Mesothelial cell of epicardium (in vitro differentiated cells): ENCODE measurements around the gene TMEM169. TPM values are rescaled to one million over a fixed set of nuclear protein-coding genes. Genes with fewer than 3 reads are reported as not detected.

ENCODE experiments used
- DNase-seq, 2 experiments: peaks; one replicate each; pipeline ENCODE4 v3.0.0; 2021; ENCODE audit warnings: low spot score in 2 of 2; ENCODE audit not compliant: unreplicated experiment in 2 of 2
- H3K27ac Mint-ChIP-seq: 2 replicates; pipeline ENCODE4 v1.8.0; 2021; ENCODE audit warnings: mixed read lengths
- H3K27me3 Mint-ChIP-seq: 2 replicates; pipeline ENCODE4 v1.8.0; 2021; ENCODE audit warnings: low read depth, mixed read lengths
- H3K36me3 Mint-ChIP-seq: 2 replicates; pipeline ENCODE4 v1.8.0; 2021; ENCODE audit warnings: mixed read lengths
- H3K4me1 Mint-ChIP-seq: 2 replicates; pipeline ENCODE4 v1.8.0; 2021; ENCODE audit warnings: mixed read lengths
- H3K4me3 Mint-ChIP-seq: 2 replicates; pipeline ENCODE4 v1.8.0; 2021; ENCODE audit warnings: mild to moderate bottlenecking, moderate library complexity, mixed read lengths
- H3K9me3 Mint-ChIP-seq: 2 replicates; pipeline ENCODE4 v1.8.0; 2021; ENCODE audit warnings: mixed read lengths
- total RNA-seq: library from RNA; stranded (reverse); gene quantifications from 3 replicates; pipeline ENCODE4 v1.2.1, GENCODE V29; 2021
- TF ChIP-seq, protein P1 (sequence below): fragments of 200-600 bp; sonication (generic); IDR thresholded peaks from one replicate; pipeline ENCODE4 v1.5.0; 2021; ENCODE audit warnings: antibody characterized with exemption; ENCODE audit not compliant: unreplicated experiment

TMEM169 gene
- total RNA-seq, 1 donor from 2014 or later, result 0.78 TPM

DNA sequence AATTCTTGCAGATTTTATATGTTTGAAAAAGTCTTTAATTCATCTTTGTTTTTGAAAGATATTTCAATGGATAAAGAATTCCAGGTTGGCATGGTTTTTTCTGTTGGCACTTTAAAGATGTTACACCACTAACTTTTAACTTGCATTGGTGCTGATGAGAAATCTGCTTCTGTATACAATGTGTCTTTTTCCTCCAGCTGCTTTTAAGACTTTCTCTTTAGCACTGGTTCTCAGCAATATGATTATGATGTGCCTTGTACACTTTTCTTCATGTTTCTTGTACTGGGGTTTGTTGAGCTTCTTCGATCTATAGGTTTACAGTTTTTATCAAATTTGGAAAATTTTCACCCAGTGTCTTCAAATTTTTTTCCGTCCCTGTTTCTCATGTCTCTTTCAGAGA lies 29.3 kb upstream of the TMEM169 start:
- Mint-ChIP-seq H3K27me3 (no peaks in the 10 kb centered on the region), H3K4me1 (peaks cover 5% of the 10 kb centered on the region), H3K36me3 (peaks cover 8% of the 10 kb centered on the region), H3K4me3 (no peak overlapping the region), H3K9me3 (peaks cover 4% of the 10 kb centered on the region), H3K27ac (no peak overlapping the region)
- no peak for DNase-seq
- TF ChIP-seq, protein P1, sequence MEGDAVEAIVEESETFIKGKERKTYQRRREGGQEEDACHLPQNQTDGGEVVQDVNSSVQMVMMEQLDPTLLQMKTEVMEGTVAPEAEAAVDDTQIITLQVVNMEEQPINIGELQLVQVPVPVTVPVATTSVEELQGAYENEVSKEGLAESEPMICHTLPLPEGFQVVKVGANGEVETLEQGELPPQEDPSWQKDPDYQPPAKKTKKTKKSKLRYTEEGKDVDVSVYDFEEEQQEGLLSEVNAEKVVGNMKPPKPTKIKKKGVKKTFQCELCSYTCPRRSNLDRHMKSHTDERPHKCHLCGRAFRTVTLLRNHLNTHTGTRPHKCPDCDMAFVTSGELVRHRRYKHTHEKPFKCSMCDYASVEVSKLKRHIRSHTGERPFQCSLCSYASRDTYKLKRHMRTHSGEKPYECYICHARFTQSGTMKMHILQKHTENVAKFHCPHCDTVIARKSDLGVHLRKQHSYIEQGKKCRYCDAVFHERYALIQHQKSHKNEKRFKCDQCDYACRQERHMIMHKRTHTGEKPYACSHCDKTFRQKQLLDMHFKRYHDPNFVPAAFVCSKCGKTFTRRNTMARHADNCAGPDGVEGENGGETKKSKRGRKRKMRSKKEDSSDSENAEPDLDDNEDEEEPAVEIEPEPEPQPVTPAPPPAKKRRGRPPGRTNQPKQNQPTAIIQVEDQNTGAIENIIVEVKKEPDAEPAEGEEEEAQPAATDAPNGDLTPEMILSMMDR, result no peak

DNA sequence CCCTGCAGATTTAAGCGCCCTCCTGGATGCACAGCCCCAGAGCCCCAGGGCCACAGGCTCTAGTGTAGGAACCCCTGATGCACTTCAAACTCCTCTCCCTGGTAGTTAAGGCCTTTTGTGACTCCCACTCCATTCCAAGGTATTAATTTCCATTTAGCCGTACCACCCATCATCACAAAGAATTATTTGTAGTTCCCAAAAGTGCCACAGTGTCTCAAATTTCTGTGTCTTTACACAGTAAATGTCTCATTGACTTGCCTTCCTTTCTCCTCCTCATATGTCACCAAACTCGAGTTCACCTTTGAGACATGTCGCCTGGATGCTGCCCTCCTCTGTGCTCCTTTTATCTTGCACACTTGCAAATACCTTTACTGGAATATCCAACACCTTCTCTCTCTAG lies 26.0 kb upstream of the TMEM169 start:
- Mint-ChIP-seq H3K27ac (no peak overlapping the region), H3K27me3 (no peaks in the 10 kb centered on the region), H3K4me1 (peaks cover 5% of the 10 kb centered on the region), H3K9me3 (peaks cover 11% of the 10 kb centered on the region), H3K4me3 (no peak overlapping the region), H3K36me3 (peaks cover 15% of the 10 kb centered on the region)
- no peak for DNase-seq
- TF ChIP-seq, protein P1, result no peak

DNA sequence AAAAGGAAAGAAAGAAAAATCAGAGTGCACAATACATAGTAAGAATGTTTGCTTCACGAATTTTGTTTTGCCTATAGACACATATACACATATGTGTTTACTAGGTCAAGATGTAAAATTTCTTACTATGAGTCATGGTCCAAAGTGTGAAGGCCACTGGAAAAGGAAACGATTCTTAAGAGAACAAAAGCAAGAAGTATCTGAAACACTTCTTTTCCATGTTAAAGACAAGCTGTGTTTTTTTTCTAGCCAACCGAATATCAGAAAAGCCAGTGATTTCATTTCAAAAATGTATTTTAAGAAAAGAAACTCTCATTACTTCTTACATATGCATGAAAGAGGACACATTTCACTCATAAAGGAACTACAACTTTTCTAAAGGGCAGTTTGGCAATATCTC lies 25.0 kb upstream of the TMEM169 start:
- peaks cover 5% of the 10 kb centered on the region for H3K4me1 Mint-ChIP-seq
- H3K9me3 Mint-ChIP-seq, result peaks cover 11% of the 10 kb centered on the region
- no peaks in the 10 kb centered on the region for H3K27me3 Mint-ChIP-seq
- no peak overlapping the region for H3K27ac Mint-ChIP-seq
- H3K36me3 Mint-ChIP-seq, result peaks cover 15% of the 10 kb centered on the region
- H3K4me3 Mint-ChIP-seq, result no peak overlapping the region
- TF ChIP-seq, protein P1, result no peak
- DNase-seq, result no peak

DNA sequence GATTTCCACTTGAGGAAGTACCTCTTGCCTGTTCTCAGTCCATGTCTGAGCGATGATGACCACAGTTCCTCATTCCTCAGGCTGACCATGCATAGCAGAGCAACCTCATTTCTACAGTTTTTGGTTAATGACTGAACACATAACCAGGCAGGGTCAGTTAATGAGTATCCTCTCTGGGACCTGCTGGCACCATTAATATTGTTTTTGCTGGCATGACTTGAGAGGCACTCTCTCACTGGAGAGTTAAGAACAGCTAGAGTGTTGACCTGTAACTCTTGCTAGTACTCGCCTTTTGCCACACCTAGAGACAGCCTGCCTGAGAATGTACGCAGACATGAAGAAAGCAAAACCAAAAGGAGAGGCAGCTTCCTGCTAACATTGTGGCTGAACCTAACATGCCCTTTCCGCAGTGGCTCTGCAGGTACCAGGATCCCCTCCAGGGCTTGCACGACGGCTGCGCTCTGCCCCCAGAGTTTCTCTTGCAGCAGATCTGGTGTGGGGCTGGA lies 24.0 kb upstream of the TMEM169 start:
- H3K9me3 Mint-ChIP-seq, result peaks cover 7% of the 10 kb centered on the region
- DNase-seq, result no peak
- H3K27me3 Mint-ChIP-seq, result no peaks in the 10 kb centered on the region
- peaks cover 5% of the 10 kb centered on the region for H3K4me1 Mint-ChIP-seq
- H3K36me3 Mint-ChIP-seq, result peaks cover 12% of the 10 kb centered on the region
- H3K27ac Mint-ChIP-seq, result no peak overlapping the region
- H3K4me3 Mint-ChIP-seq, result no peak overlapping the region
- TF ChIP-seq, protein P1, result no peak

DNA sequence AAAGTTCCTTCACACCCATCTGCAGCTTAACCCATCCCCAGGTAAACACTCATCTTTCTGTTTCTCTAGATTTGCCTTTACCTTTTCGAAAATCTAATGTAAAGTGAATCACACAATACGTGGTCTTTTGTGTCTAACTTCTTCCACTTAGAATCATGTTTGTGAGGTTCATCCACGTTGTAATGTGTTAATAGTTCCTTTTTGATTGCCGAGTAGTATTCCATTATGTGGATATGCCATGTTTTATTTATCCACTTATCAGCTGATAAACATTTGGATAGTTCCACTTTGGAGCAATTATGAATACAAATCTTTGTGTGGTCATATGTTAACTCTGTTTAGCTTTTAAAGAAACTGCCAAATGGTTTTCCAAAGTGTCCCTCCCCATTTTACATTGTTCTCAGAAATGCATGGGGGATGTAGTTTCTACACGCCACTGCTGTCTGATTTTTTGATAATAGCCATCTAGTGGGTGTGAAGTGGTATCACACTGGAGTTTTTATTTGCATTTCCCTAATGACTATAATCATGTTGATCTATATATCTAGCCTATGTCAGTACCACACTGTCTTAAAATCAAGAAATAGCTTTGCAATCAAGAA lies 22.4 kb upstream of the TMEM169 start:
- H3K36me3 Mint-ChIP-seq, result peaks cover 12% of the 10 kb centered on the region
- no peak for DNase-seq
- no peak overlapping the region for H3K27ac Mint-ChIP-seq
- peaks cover 5% of the 10 kb centered on the region for H3K4me1 Mint-ChIP-seq
- H3K9me3 Mint-ChIP-seq, result peaks cover 7% of the 10 kb centered on the region
- no peaks in the 10 kb centered on the region for H3K27me3 Mint-ChIP-seq
- TF ChIP-seq, protein P1, result no peak
- no peak overlapping the region for H3K4me3 Mint-ChIP-seq
